Mesothelial cell of epicardium (in vitro differentiated cells): Measurements from ENCODE around the gene DAB2IP. TPM values are rescaled to one million over a fixed set of nuclear protein-coding genes. Genes with fewer than 3 reads are reported as not detected.

Experiments
- DNase-seq, 2 experiments: peaks; one replicate each; pipeline ENCODE4 v3.0.0; 2021; ENCODE audit warnings: low spot score in 2 of 2; ENCODE audit not compliant: unreplicated experiment in 2 of 2
- H3K27ac Mint-ChIP-seq: 2 replicates; pipeline ENCODE4 v1.8.0; 2021; ENCODE audit warnings: mixed read lengths
- H3K27me3 Mint-ChIP-seq: 2 replicates; pipeline ENCODE4 v1.8.0; 2021; ENCODE audit warnings: low read depth, mixed read lengths
- H3K36me3 Mint-ChIP-seq: 2 replicates; pipeline ENCODE4 v1.8.0; 2021; ENCODE audit warnings: mixed read lengths
- H3K4me1 Mint-ChIP-seq: 2 replicates; pipeline ENCODE4 v1.8.0; 2021; ENCODE audit warnings: mixed read lengths
- H3K4me3 Mint-ChIP-seq: 2 replicates; pipeline ENCODE4 v1.8.0; 2021; ENCODE audit warnings: mild to moderate bottlenecking, moderate library complexity, mixed read lengths
- H3K9me3 Mint-ChIP-seq: 2 replicates; pipeline ENCODE4 v1.8.0; 2021; ENCODE audit warnings: mixed read lengths
- total RNA-seq: library from RNA; stranded (reverse); gene quantifications from 3 replicates; pipeline ENCODE4 v1.2.1, GENCODE V29; 2021
- TF ChIP-seq, protein P1 (sequence below): fragments of 200-600 bp; sonication (generic); IDR thresholded peaks from one replicate; pipeline ENCODE4 v1.5.0; 2021; ENCODE audit warnings: antibody characterized with exemption; ENCODE audit not compliant: unreplicated experiment

DAB2IP gene
- total RNA-seq, 1 donor from 2014 or later, result 75.7 TPM

DNA sequence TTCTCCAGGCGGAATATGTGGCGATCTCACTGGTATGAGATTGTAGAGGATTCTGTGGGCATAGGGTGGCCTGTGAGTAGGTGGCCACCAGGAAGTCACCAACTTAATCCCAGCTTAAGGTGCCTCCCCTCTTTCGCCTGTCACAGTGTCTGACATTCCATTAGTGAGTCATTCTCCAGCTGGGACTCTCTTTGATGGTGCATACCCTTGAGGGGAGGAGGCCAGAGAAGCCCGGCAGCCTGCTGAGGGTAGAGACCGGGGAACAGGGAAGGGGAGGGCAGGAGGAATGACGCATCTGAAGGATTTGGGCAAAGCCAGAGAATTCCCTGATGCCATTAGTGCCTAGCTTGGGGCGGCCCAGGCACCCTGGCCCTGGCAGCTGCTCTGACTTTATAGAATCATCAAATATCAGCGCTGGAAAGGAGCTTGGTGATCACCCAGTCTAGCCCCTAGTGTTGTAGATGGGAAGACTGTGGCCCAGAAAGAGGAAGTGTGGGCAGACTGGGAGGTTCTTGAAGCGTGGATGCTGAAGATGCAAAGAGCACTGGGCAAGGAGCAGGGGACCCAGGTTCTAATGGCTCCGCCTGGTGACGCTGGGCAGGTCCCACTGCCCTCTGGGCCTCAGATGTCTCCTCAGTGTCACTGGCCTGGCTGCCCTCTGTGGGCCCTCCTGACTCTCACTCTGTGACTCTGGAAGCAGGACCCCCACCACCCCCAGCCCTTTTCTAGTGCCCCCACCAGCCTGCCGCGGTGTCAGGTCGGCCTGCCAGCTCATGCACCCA, 41.4 kb downstream of the DAB2IP start:
- Mint-ChIP-seq H3K4me1 (peaks cover 30% of the 10 kb centered on the region), H3K36me3 (no peaks in the 10 kb centered on the region), H3K4me3 (no peak overlapping the region), H3K27ac (peak overlapping the region; percentile 84), H3K27me3 (no peaks in the 10 kb centered on the region), H3K9me3 (no peaks in the 10 kb centered on the region)
- no peak for DNase-seq
- TF ChIP-seq, protein P1, sequence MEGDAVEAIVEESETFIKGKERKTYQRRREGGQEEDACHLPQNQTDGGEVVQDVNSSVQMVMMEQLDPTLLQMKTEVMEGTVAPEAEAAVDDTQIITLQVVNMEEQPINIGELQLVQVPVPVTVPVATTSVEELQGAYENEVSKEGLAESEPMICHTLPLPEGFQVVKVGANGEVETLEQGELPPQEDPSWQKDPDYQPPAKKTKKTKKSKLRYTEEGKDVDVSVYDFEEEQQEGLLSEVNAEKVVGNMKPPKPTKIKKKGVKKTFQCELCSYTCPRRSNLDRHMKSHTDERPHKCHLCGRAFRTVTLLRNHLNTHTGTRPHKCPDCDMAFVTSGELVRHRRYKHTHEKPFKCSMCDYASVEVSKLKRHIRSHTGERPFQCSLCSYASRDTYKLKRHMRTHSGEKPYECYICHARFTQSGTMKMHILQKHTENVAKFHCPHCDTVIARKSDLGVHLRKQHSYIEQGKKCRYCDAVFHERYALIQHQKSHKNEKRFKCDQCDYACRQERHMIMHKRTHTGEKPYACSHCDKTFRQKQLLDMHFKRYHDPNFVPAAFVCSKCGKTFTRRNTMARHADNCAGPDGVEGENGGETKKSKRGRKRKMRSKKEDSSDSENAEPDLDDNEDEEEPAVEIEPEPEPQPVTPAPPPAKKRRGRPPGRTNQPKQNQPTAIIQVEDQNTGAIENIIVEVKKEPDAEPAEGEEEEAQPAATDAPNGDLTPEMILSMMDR, result no peak

DNA sequence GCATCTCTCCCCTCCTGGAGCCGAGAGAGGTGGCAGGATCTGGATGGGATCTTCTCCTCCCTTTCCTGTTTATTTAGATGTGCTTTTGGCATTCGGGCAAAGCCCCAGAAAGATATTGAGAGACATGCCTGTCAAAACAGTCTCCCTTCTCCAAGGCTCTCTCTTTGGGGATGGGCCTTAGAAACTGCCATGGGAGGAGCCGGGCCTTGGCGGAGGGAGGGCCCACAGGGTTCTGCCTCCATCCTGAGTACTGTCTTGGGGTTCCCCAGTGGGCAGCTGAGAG, 41.9 kb downstream of the DAB2IP start:
- no peaks in the 10 kb centered on the region for H3K27me3 Mint-ChIP-seq
- no peaks in the 10 kb centered on the region for H3K36me3 Mint-ChIP-seq
- no peak overlapping the region for H3K4me3 Mint-ChIP-seq
- no peak for DNase-seq
- TF ChIP-seq, protein P1, result no peak
- no peaks in the 10 kb centered on the region for H3K9me3 Mint-ChIP-seq
- peaks cover 30% of the 10 kb centered on the region for H3K4me1 Mint-ChIP-seq
- peak overlapping the region; percentile 25 for H3K27ac Mint-ChIP-seq

DNA sequence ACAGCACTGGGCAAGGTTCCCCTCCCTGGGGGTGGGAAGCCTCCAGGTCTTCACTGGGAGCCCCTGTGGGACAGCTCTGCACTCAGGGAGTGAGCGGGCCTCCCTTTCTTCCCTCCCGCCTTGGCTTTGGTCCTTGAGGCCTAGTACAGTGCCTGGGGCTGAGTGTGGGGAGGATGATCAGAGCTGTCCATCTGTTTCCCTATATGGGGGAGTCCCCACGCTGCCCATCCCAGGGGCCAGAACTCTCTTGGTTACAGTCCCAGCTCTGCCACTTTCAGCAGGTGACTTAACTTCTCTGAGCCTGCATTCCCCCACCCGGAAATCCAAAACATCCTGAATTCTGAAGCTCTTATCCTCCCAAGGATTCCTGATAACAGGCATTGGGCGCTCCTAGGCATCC, 42.6 kb downstream of the DAB2IP start:
- TF ChIP-seq, protein P1, result no peak
- Mint-ChIP-seq H3K36me3 (no peaks in the 10 kb centered on the region), H3K27me3 (no peaks in the 10 kb centered on the region), H3K4me1 (peaks cover 30% of the 10 kb centered on the region), H3K9me3 (no peaks in the 10 kb centered on the region), H3K4me3 (no peak overlapping the region), H3K27ac (no peak overlapping the region)
- DNase-seq, result no peak

DNA sequence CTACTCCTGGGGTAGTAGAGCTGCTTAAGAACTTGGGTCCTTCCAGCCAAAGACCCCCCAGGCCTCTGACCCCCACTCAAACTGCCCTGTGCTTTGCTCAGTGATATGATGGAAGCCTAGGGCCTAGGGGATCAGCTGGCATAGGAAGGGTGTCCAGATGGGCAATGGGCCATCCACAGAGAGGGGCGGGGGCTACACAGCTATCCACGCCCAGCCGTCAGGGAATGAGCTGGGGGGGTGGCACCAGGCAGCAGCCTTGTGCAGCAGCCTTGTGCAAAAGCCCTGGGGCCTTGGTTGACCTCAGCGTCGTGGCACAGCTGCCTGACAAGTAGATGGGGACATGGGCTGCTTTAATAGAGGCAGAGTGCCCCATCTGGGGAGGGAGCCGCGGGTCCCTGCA, 43.2 kb downstream of the DAB2IP start:
- Mint-ChIP-seq H3K27me3 (no peaks in the 10 kb centered on the region), H3K4me3 (no peak overlapping the region), H3K36me3 (no peaks in the 10 kb centered on the region)

DNA sequence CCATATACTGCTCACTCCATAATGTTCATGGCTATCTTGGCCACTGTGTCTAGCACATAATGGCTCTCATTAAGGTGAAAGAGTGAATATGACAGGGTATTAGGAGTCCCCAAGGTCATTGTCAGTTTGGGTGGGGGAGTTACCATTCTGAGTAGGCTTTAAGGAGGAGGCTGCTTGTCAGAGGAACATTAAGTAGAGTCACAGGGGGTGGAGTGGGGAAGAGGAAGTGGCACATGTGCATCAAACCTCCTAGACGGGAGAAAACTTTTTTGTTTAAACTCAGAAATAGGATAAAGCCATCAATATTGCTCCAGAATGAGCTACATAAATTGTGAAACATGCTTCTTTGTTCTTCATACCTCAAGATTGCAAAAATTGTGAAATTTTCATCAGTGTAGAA, 45.5 kb downstream of the DAB2IP start:
- H3K4me1 Mint-ChIP-seq, result peaks cover 27% of the 10 kb centered on the region
- TF ChIP-seq, protein P1, result no peak
- H3K27ac Mint-ChIP-seq, result no peak overlapping the region
- peaks cover under 1% of the 10 kb centered on the region for H3K36me3 Mint-ChIP-seq
- no peak for DNase-seq
- no peaks in the 10 kb centered on the region for H3K27me3 Mint-ChIP-seq
- H3K4me3 Mint-ChIP-seq, result peak overlapping the region; percentile 58
- H3K9me3 Mint-ChIP-seq, result no peaks in the 10 kb centered on the region

More for the DNA sequence above, 43.2 kb downstream of the DAB2IP start:
- no peaks in the 10 kb centered on the region for H3K9me3 Mint-ChIP-seq
- no peak overlapping the region for H3K27ac Mint-ChIP-seq
- TF ChIP-seq, protein P1, result no peak
- DNase-seq, result no peak
- H3K4me1 Mint-ChIP-seq, result peaks cover 30% of the 10 kb centered on the region
